DMS53 treated with DMSO at 0.1 percent for 48 hours (cell line): ENCODE measurements around the gene SMIM10L2A.
"Not testable (repeated sequence)": the region's sequence is repeated elsewhere in the genome, so short reads cannot be mapped to it uniquely, and the experiment has no call there.

Experiments used
- DNase-seq: peaks from one replicate; lab custom pipeline; 2025; ENCODE audit not compliant: unreplicated experiment; lab: John Stamatoyannopoulos, UW

Gene SMIM10L2A

DNA sequence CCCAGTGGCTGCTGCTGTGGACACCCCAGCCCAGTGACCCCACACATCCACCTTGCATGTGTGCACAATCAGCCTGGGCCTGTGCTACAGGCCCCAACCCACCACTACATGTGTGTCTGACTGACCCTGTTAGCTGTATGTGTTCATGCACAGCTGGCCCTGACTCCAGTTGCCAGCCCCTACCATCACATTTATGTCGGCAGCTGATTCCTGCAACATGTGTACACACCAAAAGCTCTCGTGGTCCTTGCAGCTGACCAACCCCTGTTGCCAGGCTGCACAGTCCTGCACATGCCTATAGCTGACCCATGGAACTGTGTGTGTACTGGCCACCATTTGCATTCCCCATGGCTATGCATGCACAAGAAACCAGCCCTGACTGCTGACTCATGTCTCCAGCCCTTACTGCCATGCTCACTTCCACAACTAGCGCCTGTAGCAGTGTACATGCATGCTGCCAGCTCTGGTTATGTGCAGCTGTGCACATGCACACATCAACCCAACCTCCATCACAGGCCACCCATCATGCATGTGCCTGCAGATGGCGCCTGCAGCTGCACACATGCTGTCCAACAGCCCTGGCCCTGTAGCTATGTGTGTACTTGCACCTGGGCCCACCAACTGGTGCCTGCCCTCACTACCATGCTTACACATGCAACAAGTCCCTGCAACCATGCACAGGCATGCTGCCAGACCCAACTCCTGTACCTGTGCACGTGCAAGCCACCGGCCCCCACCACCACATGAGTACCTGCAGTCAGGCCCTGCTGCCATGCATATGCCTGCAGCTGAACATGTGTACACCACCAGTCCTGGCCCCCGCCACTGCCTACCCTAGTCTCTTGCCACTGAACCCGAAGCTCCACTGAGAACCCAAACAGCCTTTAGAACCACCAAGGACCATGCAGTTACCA lies 28.1 kb downstream of the SMIM10L2A start:
- no peak for DNase-seq

GRCh38 chrX:135453381-135453780 lies 31.6 kb downstream of the SMIM10L2A start:
- no peak for DNase-seq

- DNase-seq: no peak
Measured at GRCh38 chrX:135454816-135455215, 33.1 kb downstream of the SMIM10L2A start.

DNA sequence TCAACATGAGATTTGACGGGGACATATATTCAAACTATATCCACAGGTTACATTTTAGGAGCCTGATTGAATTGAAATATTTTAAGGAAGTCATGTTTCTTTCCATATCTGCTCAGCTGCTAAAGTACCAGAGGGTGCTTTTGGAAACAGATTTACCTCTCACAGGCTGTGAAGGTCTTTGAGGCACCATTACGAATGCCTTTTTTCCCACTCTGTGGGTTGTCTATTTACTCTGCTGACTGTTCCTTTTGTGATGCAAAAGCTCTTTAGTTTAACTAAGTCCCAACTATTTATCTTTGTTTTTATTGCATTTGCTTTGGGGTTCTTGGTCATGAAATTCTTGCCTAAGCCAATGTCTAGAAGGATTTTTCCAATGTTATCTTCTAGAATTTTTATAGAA lies 40.0 kb downstream of the SMIM10L2A start:
- DNase-seq: not testable (repeated sequence)

DNA sequence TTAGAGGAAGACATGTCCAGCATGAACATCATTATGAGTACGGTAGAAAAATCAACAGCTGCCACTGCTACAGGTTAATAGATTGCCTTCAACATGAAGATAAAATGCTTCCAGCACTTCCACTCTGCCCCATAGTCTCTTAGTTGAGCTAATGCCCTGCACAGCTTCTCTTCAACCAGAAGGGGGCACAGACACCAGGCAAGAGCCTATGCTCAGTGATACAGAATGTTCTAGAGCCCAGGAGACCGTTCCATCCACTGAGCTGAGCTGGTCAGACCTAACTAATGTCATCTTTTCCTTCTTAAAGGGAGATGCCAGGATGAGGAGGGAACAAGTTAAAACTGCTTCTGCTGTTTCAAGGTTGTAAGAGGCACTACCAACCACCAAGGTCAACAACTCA lies 42.2 kb downstream of the SMIM10L2A start:
- DNase-seq: no peak

DNA sequence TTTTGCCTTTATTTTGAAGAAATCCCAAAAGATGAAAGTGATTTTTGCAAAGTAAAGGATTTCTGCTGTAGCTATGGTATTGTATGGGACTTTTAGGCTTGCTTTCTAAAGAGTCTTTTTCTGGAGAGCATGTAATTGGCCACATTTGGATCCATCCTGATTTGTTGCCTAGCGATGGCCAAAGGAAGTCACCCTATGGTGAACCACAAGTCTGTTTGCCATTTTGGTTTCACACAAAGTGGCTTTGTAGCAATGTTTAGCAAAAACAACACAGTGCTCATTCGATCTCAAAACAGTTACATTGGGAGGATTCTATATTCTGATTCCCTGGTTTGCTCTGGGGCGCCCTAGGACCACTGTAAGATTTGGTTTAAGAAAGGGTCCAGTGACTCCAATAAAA lies 54.6 kb downstream of the SMIM10L2A start:
- no peak for DNase-seq

- DNase-seq: peak; percentile 58
Measured at GRCh38 chrX:135477576-135477975, 55.8 kb downstream of the SMIM10L2A start.
